ENCODE results near the gene SCART1.
"Not testable (repeated sequence)": the region's sequence is repeated elsewhere in the genome, so short reads cannot be mapped to it uniquely, and the experiment has no call there.

SCART1 gene

DNA sequence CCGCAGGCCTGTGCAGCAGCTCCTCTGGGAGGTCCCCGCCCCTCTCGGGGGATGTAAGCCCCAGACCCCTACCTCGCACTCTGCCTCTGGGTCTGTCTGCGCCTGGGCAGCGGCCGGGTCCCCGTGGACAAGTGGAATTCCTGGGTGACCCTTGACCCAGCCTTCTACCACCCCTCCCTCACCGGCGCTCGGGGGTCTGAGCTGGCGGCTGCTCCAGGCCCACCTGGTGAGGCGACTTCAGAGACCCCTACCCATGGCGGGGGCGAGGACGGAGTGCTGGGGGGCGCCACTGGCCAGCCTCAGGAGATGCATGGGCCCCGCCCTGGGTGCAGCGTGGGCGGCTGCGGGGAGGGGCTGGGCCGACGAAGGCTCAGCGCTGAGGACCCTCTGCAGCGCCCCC lies 21.0 kb upstream of the SCART1 start:
- not testable (repeated sequence) for DNase-seq (ENCODE audit: low read depth)

DNA sequence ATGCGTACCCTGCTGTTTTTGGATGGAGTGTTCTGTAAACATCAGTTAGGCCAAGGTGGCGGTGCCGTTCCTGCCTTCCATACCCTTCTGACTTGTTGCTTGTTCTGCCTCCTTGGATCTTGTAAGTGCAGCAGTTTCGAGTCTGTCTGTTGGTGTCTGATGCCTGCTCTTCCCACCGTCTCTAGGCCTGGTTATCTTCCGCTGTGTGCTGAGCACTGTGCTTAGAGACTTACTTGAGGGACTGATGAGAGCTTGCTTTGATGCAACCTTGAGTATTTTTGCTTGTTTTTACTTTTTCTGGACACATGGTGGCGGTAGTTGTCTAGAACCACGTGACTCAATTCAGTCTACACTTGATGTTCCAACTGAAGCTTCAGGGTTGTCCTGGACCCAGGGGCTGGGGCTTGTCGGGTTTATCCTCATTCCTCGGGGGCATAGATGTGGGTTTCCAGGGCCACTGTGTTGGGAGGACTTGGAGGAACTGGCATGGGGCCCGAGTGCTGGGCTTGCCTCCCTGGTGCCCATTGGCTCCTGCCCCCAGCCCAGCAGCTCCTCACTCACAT lies 15.0 kb upstream of the SCART1 start:
- peak; percentile 31 for DNase-seq (ENCODE audit: low read depth)

DNA sequence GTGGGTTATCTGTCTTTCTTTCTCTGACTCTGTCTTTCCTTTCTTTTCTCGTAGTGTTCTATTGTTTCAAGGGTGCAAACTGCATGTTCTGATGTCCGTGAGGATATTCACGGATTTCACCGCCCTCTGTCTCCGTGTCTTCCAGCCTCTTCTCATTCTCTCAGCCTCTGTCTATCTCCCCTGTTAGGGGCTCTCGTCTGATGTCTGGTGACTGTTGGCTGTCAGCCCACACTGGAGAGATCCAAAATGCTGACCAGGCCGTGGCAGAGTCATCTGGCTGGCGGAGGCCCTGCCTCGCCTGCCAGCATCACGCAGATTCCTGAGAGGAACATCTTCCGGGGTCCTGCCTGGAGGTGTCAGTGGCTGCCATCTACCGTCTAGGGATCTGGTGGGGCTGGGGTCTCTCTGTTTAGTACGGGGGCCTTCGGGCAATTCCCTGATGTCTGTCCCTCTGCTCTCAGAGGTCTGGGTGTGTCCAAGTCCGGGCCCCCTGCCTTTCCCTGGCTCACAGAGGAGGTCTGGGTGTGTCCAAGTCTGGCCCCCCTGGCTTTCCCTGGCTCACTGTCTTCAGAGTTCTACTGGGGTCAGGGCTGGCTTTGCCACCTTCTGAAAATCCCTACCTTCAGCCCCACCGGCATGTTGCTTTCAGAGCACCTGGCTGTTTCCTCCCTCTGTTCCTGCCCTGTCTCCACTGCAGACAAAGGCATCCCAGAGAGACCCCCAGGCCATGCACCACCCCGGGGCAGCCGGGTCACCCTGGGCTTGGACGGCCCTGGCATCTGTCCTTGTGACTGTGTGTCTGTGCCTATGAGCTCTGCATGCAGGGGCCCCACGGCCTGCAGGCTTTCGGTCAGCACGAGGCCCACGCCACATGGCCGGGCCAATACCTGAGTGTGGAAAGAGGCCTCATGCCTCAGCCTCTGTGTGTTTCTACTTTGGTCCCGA lies 14.0 kb upstream of the SCART1 start:
- no peak for DNase-seq (ENCODE audit: low read depth)

DNA sequence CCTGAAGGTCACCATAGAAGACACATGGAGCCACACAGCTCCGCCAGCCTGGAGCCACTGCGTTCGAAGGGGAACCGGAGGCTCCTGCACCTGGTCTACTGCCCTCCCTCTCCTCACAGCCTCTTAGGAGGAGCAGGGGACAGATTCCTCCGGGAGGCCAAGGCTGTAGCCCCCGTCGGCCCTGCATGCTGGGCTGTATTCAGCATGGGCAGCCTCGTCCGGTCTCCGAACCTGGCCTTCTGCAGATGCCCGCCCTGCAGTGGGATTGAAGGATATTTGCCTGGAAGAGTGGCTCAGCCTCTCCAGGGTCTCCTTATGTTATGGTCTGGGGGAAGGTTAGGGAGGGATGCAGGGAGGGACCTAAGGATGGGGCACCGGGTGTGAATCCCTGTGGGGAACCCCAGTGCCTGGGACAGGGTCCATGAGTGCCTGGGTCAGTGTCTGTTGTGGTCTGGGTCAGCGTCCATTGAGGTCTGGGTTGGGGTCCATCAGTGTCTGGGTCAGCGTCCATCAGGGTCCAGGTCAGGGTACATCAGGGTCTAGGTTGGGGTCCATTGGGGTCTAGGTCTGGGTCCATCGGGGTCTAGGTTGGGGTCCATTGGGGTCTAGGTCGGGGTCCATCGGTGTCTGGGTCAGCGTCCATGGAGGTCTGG lies 13.0 kb upstream of the SCART1 start:
- no peak for DNase-seq (ENCODE audit: low read depth)

DNA sequence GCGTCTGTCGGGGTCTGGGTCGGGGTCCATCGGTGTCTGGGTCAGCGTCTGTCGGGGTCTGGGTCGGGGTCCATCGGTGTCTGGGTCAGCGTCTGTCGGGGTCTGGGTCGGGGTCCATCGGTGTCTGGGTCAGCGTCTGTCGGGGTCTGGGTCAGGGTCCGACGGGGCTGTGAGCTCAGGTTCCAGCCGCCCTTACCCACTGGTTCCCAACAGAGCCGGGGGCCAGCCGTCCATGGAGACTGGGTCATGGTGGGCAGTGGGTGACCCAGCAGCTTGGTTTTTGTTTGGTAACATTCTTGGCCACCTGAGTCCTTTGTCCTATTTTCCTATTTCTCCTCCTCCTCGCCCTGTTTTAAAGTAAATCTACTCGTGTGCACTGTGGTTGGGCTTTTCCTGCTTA lies 12.4 kb upstream of the SCART1 start:
- not testable (repeated sequence) for DNase-seq (ENCODE audit: low read depth)

DNA sequence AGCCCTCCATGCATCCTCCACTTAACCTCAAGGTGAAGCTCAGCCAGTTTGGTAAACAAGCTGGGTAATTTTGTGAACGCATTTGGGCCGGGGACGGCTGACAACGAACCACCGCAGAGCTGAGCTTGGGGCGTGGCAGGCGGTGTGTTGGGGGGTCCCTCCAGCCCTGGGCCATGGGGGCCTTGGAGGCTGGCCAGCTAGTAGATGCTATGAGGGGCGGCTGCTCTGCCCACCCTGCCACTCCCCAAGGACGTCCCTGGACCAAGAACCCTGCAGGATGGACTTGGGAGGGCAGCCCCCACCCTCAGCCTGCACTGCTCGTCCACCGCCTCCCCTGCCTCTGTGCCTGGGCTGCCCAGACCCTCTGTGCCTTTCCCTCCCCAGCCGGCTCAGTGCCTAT lies 12.0 kb upstream of the SCART1 start:
- no peak for DNase-seq (ENCODE audit: low read depth)

DNA sequence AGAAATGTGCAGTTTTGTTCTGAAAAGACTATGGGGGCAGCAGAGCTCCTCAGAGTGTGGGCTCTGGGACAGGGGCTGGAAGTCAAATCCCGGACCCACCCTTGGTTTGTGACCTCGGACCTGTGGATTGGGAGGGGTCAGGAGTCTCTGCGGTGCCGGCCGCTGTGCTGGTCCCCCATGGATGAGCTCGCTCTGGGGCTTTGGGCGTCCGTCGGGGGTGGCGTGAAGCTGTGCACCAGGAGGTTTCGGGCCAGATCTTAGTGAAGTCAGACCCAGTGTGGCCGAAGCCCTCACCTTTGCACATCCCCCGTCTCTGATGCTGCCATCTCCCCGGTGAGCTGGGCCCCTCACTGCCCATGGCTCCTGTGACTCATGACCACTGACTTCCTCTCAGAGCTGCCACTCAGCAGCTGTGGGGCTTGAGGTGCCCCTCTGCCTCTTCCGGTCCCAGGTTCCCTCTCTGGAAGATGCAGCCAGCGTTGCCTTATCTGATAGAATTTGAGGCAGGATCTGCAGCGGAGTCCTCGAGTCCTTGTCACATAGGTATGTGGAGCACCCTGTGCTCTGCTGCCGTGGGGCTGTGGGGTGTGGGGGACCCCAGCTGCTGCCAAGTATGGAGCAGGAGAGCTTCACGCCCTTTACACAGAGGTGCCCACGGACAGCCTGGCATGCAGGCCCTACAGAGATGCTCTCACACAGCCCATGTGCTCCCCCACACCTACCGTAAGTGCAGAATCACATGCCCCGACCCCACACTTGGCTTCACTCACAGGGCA lies 11.4 kb upstream of the SCART1 start:
- no peak for DNase-seq (ENCODE audit: low read depth)

DNA sequence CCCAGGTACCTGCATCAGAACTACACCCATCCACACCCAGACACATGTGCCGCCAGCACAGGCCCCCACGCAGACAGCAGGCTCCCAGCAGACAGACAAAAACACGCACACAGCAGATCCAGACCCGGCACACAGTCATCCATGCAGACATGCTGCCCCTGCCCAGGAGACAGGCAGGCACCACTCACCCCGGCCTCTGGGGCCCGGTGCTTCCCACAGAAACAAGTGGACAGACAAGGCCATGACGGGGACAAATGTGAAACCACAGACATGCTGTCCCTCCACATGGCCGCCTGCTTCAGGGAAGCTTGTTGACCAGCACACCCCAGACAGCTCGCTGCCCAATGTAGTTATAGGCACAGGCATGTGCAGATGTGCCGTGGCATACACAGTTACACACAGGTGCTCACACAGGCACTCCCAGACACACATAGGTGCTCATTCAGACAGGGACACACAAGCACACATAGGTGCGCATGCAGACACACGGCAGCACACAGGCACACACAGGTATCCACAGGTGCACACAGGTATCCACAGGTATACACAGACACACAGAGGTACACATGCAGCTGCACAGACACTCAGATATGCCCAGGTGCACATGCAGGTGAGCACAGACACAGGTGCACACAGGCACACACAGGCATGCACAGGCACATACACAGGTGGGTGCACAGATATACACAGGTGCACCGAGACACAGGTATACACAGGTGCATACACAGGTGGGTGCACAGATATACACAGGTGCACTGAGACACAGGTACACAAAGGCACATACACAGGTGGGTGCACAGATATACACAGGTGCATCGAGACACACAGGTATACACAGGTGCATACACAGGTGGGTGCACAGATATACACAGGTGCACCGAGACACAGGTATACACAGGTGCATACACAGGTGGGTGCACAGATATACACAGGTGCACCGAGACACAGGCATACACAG lies 10.5 kb upstream of the SCART1 start:
- DNase-seq (ENCODE audit: low read depth), result no peak

DNA sequence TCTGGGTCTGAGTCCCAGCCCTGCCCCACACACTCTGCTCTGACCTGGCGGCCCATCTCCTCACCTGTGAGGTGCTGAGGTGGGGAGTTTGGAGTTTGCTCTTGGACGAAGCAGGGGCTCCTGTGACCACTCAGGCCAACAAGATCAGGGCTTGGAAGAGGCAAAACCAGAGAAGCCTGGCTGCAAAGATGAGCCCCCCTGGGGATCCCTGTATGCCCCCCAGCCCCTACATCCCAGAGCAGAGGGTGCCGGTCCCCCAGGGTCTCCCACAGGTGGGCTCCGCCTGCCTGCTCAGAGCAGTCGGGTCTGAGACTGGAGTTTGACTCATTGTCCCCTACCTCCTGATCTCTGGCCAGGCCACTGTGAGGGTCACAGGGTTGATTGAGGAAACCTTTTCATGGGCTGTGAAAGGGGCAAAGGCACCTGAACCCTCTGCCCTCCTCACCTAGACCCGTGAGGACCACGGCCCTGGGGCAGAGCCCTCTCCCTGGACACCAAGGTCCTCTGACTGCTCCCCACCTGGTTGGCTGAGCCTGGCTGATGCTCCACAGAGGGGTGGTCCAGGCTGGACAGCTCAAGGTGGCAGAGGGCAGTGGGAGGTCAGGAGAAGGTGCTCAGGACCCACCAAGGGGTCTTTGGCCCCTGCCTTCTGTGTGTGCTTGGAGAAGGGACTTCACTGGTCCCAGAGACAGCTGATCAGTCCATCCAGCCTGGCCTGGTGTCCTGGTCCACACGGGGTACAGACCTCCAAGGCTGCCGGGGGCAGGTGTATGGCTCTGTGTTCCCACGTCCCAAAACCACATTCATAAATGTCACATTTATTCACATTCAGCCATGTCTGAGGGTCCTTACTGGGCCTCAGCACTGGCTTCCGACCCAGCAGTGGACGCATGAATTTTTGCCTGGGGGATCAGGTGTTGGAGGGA lies 9.1 kb upstream of the SCART1 start:
- DNase-seq (ENCODE audit: low read depth), result no peak

DNA sequence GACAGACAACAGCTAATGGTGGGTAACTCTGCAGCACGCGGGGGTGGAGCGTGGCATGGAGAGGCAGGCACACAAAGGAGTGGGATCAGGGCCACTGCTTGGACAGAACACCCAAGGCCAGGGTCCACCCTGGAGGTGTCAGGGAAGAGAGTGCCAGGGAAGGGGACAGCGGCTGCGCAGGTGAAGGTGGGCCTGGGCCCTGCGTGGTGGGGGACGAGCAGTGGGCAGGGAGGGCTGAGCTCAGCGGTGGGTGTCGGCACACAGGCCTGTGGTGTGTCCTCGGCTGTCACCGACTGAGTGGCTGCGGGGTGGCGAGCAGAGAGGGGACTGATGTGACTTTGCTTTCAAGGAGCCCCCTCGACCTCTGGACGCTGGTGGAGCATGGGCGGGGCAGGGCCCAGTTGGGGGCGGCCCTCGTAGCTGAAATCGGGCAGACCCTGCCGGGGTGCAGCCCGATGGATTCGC lies 8.4 kb upstream of the SCART1 start:
- DNase-seq (ENCODE audit: low read depth), result no peak

DNA sequence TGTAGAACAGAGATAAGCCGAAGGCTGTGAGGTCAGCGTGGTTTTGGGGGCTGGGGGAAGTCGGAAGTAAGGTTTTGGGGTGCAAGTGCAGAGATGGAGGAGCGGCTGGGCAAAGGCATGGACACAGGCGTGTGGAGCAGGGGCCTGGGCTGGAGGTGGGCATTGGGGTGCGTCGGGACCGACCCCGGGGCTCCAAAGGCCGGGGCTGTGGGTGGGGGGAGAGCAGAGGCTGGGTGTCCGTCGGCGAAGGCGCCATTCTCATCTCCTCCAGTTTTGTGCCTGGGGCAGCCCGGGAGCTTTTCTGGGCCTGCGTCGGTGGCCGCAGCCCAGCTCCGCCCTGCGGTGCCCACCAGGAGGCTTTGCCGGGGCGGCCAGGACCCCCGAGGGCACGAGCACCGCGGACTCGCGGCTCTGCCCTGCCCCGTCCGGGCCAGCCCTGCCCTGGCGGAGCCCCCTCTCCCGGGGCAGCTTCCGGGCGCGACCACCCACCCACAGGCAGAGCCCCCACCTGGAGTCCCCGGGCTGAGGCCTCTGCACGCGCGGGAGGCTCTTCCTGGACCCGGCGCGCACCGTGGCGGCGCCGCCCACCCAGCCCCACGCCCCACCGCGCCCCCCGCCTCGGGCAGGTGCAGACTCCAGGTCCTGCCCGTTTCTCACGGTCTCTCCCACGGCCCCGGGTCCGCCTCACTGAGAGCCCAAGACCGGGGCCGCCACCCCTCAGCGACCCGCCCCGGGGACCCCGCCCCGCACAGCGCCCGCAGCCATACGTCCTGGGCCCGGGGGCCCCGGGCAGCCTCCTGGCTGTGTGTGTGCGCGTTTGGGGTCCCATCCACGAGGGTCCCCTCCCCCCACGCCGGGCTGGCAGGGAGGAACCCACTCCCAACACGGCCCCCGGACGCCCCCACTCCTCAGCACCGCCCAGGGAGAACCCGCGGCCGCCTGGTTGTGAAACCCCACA lies 7.7 kb upstream of the SCART1 start:
- DNase-seq (ENCODE audit: low read depth), result no peak

DNA sequence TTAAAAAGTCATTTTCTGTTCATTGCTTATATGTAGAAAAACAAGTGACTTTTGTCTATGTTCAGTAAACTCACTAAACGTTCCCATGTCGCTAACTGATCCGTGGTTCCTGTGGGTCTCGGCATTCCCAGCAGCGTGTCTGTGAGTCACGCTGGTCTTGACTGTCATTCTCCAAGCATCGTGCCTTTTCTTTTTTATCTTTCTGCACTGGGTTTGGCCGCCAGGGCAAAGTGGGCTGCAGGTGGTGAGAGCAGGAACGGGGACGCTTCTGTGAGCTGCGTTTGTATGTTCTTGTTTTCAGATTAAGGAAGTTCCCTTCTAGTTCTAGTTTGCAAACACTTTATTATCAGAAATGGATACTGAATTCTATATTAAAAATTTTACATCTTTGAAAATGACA lies 6.8 kb upstream of the SCART1 start:
- no peak for DNase-seq (ENCODE audit: low read depth)

DNA sequence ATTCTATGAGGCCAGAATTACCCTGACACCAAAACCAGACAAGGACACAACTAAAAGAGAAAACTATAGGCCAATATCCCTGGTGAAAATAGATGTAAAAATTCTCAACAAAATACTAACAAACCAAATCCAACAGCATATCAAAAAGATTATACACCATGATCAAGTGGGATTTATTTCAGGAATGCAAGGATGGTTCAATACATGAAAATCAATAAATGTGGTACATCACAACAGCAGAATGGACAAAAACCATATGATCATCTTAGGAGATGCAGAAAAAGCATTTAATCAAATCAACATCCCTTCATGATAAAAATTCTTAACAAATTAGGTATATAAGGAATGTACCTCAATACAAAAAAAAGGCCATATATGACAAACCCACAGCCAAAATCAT lies 5.6 kb upstream of the SCART1 start:
- no peak for DNase-seq (ENCODE audit: low read depth)

DNA sequence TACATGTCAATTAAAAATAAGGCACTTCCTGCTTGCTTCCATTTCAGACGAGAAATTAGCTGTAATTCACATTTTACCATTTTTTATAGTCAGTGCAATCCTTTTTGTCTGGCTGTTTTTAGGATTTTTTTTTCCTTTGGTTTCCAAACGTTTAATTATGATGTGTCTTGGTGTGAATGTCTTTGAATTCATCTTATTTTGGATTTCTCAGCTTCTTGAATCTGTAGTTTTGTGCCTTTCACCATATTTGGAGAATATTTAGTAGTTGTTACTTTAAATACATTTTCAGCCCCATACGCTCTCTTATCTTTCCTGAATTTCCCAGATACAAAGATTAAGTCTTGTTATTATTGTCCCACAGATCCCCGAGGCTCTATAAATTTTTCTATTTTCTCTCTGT lies 2.4 kb upstream of the SCART1 start:
- DNase-seq (ENCODE audit: low read depth), result no peak

DNA sequence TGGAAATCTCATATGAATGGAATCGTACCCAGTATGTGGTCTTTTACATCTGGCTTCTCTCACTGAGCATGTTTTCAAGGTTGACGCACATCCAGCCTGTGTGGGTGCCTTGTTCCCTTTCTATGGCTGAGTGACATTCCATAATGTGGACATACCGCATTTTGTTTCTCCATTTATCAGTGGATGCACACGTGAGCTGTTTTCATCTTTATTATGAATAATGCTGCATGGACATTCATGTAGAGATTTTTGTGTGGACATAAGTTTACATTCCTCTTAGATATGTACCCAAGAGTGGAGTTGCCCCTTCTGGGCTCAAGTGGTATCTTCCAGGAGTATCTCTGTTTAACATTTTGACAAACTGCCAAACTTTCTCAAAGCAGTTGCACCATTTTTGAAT lies 1.3 kb upstream of the SCART1 start:
- no peak for DNase-seq (ENCODE audit: low read depth)

DNA sequence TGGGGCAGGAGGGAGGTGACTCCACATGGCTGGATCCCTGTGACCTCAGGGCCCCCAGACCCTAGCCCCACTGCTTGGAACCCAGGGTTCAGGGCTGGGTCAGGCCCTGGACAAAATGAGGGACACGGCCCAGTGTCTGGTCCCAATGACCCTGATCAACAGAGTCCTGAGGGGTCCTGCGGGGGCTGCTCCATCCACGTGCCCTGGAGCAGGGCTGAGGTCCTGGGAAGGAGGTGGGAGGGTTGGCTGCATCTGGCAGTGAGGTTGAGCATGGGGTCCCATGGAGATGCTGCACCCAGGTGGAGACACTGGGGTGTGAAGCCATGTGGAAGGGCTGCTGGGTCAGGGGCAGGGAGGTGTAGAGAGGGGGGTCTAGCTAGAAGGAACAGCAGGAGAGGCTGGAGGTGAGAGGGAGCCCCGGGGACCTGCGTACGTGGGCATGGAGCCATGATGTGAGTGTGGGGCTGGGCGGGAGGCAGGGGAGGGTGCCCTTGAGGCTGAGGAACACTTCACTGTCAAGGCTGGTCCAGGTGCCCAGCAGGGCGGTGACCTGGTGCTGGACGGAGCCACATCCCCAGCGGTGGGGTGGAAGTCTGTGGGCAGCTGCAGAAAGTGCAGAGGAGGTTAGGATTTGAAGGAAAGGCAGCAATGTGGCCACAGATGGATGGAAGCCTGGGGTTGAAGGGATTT lies 604 bp downstream of the SCART1 start:
- DNase-seq (ENCODE audit: low read depth), result no peak

DNA sequence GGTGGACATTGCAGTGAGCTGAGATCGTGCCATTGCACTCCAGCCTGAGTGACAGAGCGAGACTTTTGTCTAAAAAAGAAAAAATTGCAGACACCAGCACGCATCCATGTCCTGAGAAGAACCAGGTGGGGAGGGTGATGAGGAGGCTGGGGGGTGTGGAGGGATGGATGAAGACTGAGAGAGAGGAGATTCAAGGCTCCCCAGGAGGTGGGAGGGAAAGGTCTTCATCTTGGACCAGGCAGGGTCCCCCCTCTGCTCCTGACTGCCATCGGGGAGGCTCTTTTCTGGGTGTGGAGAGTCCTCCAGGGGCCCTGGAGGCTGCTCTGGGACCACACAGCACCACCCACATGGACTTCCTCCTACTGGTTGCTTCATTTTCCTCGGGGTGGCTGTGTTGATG lies 1.5 kb downstream of the SCART1 start:
- no peak for DNase-seq (ENCODE audit: low read depth)

DNA sequence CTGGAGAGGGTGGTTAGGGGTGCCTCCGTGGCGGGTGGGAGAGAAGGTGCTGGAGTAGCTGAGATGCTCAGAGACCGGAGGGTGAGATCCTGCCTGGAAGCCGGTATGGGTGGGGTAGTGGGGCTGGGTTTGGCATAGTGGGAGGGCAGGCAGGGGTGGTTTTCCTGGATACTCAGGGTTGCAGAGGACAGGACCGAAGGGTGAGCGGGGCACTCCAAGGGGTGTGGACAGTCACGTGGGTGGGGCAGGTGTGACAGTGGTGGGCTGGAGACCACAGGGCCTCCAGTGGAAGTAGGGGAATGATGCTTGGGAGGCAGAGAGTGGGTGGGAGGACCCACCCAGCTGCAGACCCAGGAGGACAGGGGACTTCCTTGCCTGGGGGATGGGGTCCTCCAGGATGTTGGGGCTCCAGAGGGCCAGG lies 1.9 kb downstream of the SCART1 start:
- no peak for DNase-seq (ENCODE audit: low read depth)
